Cardiac muscle cell (in vitro differentiated cells and primary cell): Measurements from ENCODE around the gene ETS2. TPM values are rescaled to one million over a fixed set of nuclear protein-coding genes. Genes with fewer than 3 reads are reported as not detected.

ENCODE experiments used
- DNase-seq, 2 donors: peaks; one replicate each; pipeline versions ENCODE4 v3.0.0 to v3.0.0-alpha.2; 2010 to 2017; ENCODE audit warnings: low read depth in 1 of 2, low spot score in 1 of 2
- H3K27ac ChIP-seq: fragments of 200-600 bp; sonication (generic); 2 replicates; pipeline ENCODE4 v1.5.1; 2016
- H3K27me3 ChIP-seq: fragments of 200-600 bp; sonication (generic); 2 replicates; pipeline ENCODE4 v1.6.0; 2016; ENCODE audit warnings: control low read depth
- H3K36me3 ChIP-seq: fragments of 200-600 bp; sonication (generic); 2 replicates; pipeline ENCODE4 v1.5.1; 2016; ENCODE audit warnings: control low read depth
- H3K4me1 ChIP-seq: fragments of 200-600 bp; sonication (generic); 2 replicates; pipeline ENCODE4 v1.8.1; 2017; ENCODE audit warnings: low read depth, mild to moderate bottlenecking, mixed run types
- H3K4me3 ChIP-seq: fragments of 200-600 bp; sonication (generic); 2 replicates; pipeline ENCODE4 v1.5.1; 2016; ENCODE audit warnings: mild to moderate bottlenecking
- H3K9me3 ChIP-seq: fragments of 200-600 bp; sonication (generic); 2 replicates; pipeline ENCODE4 v1.5.1; 2017; ENCODE audit warnings: low read depth, mild to moderate bottlenecking, control low read depth
- polyA plus RNA-seq: library from polyadenylated mRNA; unstranded; fragments of >200 nt; fragmentation: Nextera tagmentation; extraction: Ambion mirVana; gene quantifications from 2 replicates; pipeline ENCODE4 v1.2.1, GENCODE V29; 2016
- total RNA-seq: library from RNA; depleted of rRNA; stranded (reverse); fragments of >200 nt; gene quantifications from 2 replicates; pipeline ENCODE4 v1.2.3, GENCODE V29; 2016
- TF ChIP-seq, protein P1 (sequence below): IDR thresholded peaks from 2 replicates; pipeline ENCODE4 v1.5.1; 2012; ENCODE audit warnings: low read depth, mild to moderate bottlenecking, low read length

The ETS2 gene
- total and polyA plus RNA-seq, 2 experiments from 2014 or later, result 20.9 to 25.2 TPM

DNA sequence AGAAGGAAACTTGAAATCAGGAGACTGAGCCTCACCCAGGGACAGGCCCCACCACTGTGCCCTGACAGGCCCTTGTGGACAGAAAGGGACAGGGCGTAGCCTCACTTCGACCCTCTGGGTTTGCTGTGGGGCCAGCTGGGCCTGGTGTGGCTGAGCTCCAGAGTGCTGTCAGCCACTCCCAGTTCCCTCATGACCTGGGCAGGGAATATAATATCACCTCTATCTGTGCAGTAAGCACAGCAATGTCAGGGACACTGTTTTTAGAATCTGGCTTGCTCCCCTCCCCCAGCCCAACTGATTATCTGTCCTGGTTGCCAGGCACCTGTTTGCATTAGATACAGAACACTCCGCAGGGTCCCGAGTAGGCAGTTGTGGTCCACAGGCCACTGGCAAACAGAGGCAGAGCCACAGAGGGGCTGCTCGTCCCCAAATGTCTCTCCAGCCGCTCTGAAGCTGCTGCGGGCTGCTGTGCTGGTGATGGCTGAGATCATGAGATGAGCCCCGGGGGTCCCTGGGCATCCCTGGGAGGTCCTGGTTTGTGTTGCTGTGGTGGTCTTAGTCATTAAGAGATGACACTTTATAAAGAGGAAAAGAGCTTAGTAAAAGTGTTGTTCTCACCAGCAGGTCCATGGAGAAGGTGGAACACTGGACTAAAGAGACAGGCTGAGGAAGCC lies 51.6 kb downstream of the ETS2 start:
- H3K9me3 ChIP-seq, result no peaks in the 10 kb centered on the region
- peak overlapping the region; percentile 52 for H3K27ac ChIP-seq
- H3K4me1 ChIP-seq, result peaks cover 19% of the 10 kb centered on the region
- TF ChIP-seq, protein P1, sequence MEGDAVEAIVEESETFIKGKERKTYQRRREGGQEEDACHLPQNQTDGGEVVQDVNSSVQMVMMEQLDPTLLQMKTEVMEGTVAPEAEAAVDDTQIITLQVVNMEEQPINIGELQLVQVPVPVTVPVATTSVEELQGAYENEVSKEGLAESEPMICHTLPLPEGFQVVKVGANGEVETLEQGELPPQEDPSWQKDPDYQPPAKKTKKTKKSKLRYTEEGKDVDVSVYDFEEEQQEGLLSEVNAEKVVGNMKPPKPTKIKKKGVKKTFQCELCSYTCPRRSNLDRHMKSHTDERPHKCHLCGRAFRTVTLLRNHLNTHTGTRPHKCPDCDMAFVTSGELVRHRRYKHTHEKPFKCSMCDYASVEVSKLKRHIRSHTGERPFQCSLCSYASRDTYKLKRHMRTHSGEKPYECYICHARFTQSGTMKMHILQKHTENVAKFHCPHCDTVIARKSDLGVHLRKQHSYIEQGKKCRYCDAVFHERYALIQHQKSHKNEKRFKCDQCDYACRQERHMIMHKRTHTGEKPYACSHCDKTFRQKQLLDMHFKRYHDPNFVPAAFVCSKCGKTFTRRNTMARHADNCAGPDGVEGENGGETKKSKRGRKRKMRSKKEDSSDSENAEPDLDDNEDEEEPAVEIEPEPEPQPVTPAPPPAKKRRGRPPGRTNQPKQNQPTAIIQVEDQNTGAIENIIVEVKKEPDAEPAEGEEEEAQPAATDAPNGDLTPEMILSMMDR, result no peak
- no peak overlapping the region for H3K4me3 ChIP-seq
- no peaks in the 10 kb centered on the region for H3K27me3 ChIP-seq
- no peaks in the 10 kb centered on the region for H3K36me3 ChIP-seq
- peak in 1 of 2 donors; percentile 46 for DNase-seq

DNA sequence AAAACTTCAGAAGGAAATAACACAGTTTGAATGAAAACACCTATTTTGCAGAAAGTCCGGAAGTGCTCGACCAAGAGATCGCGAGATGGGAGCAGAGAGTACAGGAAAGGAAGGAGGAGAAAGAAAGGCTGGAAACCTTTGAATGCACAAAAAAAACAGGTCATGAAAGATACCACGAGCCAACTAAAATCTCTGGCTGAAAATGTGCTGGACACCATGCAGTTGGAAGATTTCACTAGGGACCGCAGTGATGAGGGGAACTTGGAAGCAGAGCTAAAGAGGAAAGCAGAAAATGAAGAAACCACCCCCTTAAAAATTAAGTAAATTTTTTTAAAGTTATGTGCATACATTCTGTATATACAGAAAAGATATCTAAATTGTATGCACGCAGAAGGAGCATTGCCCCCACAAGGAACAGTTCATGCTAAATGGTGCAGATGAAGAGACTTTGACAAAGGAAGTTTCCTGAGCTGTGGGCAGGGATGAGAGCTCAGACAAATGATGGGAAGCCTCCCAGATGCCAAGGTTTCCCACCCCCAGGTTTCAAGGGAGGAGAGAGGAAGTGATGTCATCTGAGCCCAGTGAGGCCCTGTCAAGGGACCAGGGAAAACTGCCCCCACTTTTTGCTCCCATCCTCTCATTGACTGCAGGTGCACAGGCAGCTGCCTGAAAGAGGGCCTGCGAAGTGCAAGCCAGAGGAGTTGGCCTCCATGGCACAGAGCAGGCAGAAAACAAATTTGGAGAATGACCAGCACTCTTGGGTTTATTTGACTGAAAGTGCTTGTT lies 52.5 kb downstream of the ETS2 start:
- H3K27ac ChIP-seq, result no peak overlapping the region
- TF ChIP-seq, protein P1, result no peak
- peaks cover 19% of the 10 kb centered on the region for H3K4me1 ChIP-seq
- DNase-seq, result no peak
- H3K27me3 ChIP-seq, result no peaks in the 10 kb centered on the region
- no peaks in the 10 kb centered on the region for H3K36me3 ChIP-seq
- H3K4me3 ChIP-seq, result no peak overlapping the region
- no peaks in the 10 kb centered on the region for H3K9me3 ChIP-seq

DNA sequence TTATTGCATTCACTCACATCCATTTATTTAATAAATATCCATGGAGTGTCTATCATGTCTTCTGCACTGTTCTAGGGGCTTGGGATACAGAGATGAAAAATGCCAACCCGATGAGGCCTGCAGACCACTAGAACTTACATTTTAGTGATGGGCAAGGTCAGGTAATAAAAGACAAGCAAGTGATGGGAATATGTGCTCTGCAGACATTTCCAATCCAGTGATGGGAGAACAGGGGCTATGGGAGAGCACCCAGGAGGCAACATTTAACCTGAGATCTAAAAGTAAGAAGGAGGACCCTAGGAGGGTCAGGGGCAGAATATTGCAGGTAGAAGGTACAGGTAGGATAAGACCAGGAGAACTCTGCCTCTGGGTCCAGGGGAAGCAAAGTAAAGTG lies 53.1 kb downstream of the ETS2 start:
- Histone ChIP-seq H3K27ac (no peak overlapping the region), H3K27me3 (no peaks in the 10 kb centered on the region), H3K36me3 (no peaks in the 10 kb centered on the region), H3K9me3 (no peaks in the 10 kb centered on the region), H3K4me3 (no peak overlapping the region), H3K4me1 (peaks cover 22% of the 10 kb centered on the region)
- TF ChIP-seq, protein P1, result no peak
- no peak for DNase-seq

DNA sequence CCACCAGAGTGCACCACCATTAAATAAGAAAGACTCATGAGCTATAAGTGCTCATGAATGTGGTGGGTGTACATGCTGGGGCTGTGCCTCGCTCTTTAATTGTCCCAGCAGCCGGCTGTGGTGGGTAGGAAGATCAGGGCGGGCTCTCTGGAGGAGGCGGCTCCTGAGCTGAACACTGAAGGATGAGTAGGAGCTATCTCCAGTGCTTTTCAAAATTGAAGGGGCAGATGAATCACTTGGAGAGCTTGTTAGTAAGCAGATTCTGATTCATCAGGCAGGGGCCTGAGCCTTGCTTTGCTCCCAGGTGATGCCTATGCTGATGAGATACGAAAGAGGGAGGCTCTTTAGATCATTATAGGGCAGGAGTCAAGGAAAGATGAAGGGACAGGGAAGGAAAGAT lies 54.1 kb downstream of the ETS2 start:
- no peak for DNase-seq
- Histone ChIP-seq H3K36me3 (no peaks in the 10 kb centered on the region), H3K4me3 (no peak overlapping the region), H3K9me3 (no peaks in the 10 kb centered on the region), H3K27me3 (no peaks in the 10 kb centered on the region), H3K27ac (no peak overlapping the region), H3K4me1 (peaks cover 24% of the 10 kb centered on the region)
- TF ChIP-seq, protein P1, result no peak

DNA sequence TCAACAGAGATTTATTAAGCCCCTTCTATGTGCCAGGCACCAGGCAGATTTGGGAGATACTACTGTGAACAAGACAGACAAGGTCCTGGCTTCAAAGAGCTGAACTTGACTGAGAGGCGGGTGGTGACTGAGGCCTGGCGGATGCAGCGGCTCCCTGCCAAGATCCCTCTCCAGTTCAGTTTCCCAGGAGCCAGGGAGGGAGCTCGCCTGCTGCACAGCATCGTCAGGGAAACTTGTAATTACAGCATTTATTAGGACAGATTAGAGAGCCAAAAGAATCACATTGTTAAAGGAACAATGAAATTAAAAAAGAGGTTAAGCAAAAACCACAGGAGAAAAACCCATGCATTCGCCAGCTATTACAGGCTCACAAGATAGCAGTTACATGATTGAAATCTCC lies 55.3 kb downstream of the ETS2 start:
- Histone ChIP-seq H3K4me3 (no peak overlapping the region), H3K27me3 (no peaks in the 10 kb centered on the region), H3K9me3 (no peaks in the 10 kb centered on the region), H3K36me3 (no peaks in the 10 kb centered on the region), H3K27ac (no peak overlapping the region), H3K4me1 (peaks cover 24% of the 10 kb centered on the region)
- TF ChIP-seq, protein P1, result no peak
- DNase-seq, result peak in 1 of 2 donors; percentile 52
